Endothelial cell of umbilical vein (primary cell): ENCODE data around the gene DEPDC5.

Experiments used
- CTCF ChIP-seq, 2 donors: IDR thresholded peaks; 1 replicate in 1 of 2; 2 replicates in 1 of 2; pipeline ENCODE4 v1.5.1; 2011; ENCODE audit warnings: low read length in 2 of 2, mild to moderate bottlenecking in 2 of 2, moderate library complexity in 2 of 2, control low read depth in 1 of 2, inconsistent platforms in 1 of 2, low read depth in 1 of 2; ENCODE audit not compliant: insufficient read depth in 1 of 2; ENCODE audit errors: extremely low read depth in 1 of 2
- EZH2 ChIP-seq: IDR thresholded peaks from 2 replicates; pipeline ENCODE4 v1.6.1; 2012; ENCODE audit warnings: borderline replicate concordance, low read depth, mild to moderate bottlenecking, moderate library complexity, low read length, inconsistent platforms; ENCODE audit not compliant: severe bottlenecking
- MYC ChIP-seq: IDR thresholded peaks from one replicate; pipeline ENCODE4 v1.6.1; 2011; ENCODE audit warnings: mild to moderate bottlenecking, low read depth, low read length
- POLR2AphosphoS5 ChIP-seq: IDR thresholded peaks from 2 replicates; pipeline ENCODE4 v1.6.1; 2012; ENCODE audit warnings: low read depth, mild to moderate bottlenecking, control low read depth, low read length, moderate library complexity; ENCODE audit not compliant: insufficient read depth

- no peak for TF ChIP-seq CTCF (IDR thresholded peaks at IDR 0.05; ENCODE audit: extremely low read depth in 1 of 2, insufficient read depth in 1 of 2, low read depth in 1 of 2, low read length in 2 of 2)
- TF ChIP-seq EZH2 = no peak
- TF ChIP-seq MYC = no peak
- no peak for TF ChIP-seq POLR2AphosphoS5
These were observed 100.1 kb downstream of the DEPDC5 start for GRCh38 chr22:31853736-31854495.
